HFFc6 (cell line): ENCODE measurements around the gene TFAP2E. TPM values are rescaled to one million over a fixed set of nuclear protein-coding genes. Genes with fewer than 3 reads are reported as not detected.
"Not testable (repeated sequence)": the region's sequence is repeated elsewhere in the genome, so short reads cannot be mapped to it uniquely, and the experiment has no call there.

ENCODE experiments used
- DNase-seq: peaks from one replicate; pipeline ENCODE4 v3.0.0-alpha.2; 2018
- H3K27ac Mint-ChIP-seq: 2 replicates; pipeline ENCODE4 v1.8.0; 2020; ENCODE audit warnings: mild to moderate bottlenecking, mixed read lengths
- H3K27me3 Mint-ChIP-seq: 2 replicates; pipeline ENCODE4 v1.8.0; 2021; ENCODE audit warnings: mild to moderate bottlenecking, moderate library complexity, mixed read lengths; ENCODE audit not compliant: insufficient read depth
- H3K36me3 Mint-ChIP-seq: 2 replicates; pipeline ENCODE4 v1.8.0; 2021; ENCODE audit warnings: low read depth, mixed read lengths
- H3K4me1 Mint-ChIP-seq: 2 replicates; pipeline ENCODE4 v1.8.0; 2020; ENCODE audit warnings: low read depth, mixed read lengths
- H3K4me3 Mint-ChIP-seq: 2 replicates; pipeline ENCODE4 v1.8.0; 2020; ENCODE audit warnings: mild to moderate bottlenecking, moderate library complexity, mixed read lengths
- H3K9me3 Mint-ChIP-seq: 2 replicates; pipeline ENCODE4 v1.8.0; 2020; ENCODE audit warnings: mild to moderate bottlenecking, mixed read lengths
- total RNA-seq, 6 experiments: library from RNA; stranded (reverse); fragmentation: NEBNext Ultra II Directional; extraction: Animal tissue kit (Norgen Biotek cat#: 25700); gene quantifications; 2 replicates in 1 of 6; 3 replicates in 5 of 6; pipeline ENCODE4 v1.2.3, GENCODE V29; 2021
- TF ChIP-seq, protein P1 (sequence below): fragments of 200-600 bp; sonication (generic); IDR thresholded peaks from 2 replicates; pipeline ENCODE4 v1.5.0; 2021; ENCODE audit warnings: antibody characterized with exemption, mild to moderate bottlenecking

TFAP2E gene
- total RNA-seq, 6 experiments from 2014 or later = 0.11 to 0.21 (median 0.13) TPM

DNA sequence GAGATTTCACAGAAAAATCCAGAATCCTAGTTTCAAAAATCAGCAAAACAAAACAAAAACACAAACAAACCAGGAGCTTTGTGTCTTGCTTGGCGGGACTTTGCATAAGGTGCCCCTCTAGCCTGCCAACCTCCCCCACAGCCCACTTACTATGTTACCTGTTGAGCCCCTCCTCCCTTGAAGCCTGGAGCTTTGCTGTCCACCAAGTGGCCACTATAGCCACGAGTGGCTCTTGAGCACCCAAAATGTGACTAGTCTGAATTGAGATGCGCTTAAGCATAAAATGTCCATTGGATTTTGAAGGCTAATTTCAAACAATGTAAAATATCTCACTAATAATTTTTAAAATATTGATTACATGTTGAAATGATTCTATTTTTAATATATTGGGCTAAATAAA, 12.2 kb downstream of the TFAP2E start:
- no peaks in the 10 kb centered on the region for H3K9me3 Mint-ChIP-seq
- H3K4me1 Mint-ChIP-seq = no peaks in the 10 kb centered on the region
- no peak overlapping the region for H3K4me3 Mint-ChIP-seq
- H3K27me3 Mint-ChIP-seq = peaks cover 7% of the 10 kb centered on the region; the same call in 1 of the 2 replicates
- H3K36me3 Mint-ChIP-seq = no peaks in the 10 kb centered on the region
- H3K27ac Mint-ChIP-seq = no peak overlapping the region
- TF ChIP-seq, protein P1, sequence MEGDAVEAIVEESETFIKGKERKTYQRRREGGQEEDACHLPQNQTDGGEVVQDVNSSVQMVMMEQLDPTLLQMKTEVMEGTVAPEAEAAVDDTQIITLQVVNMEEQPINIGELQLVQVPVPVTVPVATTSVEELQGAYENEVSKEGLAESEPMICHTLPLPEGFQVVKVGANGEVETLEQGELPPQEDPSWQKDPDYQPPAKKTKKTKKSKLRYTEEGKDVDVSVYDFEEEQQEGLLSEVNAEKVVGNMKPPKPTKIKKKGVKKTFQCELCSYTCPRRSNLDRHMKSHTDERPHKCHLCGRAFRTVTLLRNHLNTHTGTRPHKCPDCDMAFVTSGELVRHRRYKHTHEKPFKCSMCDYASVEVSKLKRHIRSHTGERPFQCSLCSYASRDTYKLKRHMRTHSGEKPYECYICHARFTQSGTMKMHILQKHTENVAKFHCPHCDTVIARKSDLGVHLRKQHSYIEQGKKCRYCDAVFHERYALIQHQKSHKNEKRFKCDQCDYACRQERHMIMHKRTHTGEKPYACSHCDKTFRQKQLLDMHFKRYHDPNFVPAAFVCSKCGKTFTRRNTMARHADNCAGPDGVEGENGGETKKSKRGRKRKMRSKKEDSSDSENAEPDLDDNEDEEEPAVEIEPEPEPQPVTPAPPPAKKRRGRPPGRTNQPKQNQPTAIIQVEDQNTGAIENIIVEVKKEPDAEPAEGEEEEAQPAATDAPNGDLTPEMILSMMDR = no peak
- DNase-seq = no peak

DNA sequence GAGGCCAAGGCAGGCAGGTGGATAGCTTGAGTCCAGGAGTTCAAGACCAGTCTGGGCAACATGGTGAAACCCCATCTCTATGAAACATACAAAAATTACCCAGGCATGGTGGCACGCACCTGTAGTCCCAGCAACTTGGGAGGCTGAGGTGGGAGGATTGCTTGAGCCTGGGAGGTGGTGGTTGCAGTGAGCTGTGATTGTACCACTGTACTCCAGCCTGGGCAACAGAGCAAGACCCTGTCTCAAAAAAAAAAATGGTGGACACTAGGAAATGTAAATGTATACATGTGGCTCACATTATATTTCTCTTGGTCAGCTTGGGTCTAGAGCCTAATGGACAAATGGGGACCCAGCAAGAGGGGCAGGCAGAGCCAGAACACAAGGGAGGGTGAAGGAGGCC, 12.7 kb downstream of the TFAP2E start:
- H3K27ac Mint-ChIP-seq, H3K27me3 Mint-ChIP-seq, DNase-seq, H3K4me1 Mint-ChIP-seq, H3K4me3 Mint-ChIP-seq, H3K9me3 Mint-ChIP-seq, H3K36me3 Mint-ChIP-seq: not testable (repeated sequence)

DNA sequence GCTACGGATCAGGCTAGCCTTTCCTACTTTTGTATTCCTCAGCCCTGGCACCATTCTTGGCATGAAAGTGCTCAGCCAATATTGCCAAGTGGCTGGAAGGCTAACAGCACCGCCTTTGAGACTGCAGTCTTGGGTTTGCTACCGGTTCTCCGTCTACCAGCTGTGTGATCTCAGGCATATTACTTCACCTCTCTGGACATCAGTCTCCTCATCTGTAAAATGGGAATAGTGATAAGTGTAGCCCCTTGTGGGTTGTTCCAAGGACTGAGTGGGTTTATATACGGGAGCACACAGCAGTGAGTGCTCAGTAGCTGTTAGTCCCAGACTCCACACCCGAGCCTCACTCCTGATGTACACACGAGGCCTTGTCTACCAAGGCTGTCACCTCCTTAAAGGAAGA, 13.7 kb downstream of the TFAP2E start:
- Mint-ChIP-seq H3K36me3 (no peaks in the 10 kb centered on the region), H3K4me1 (no peaks in the 10 kb centered on the region), H3K4me3 (no peak overlapping the region), H3K9me3 (no peaks in the 10 kb centered on the region), H3K27me3 (peaks cover 7% of the 10 kb centered on the region; the same call in 1 of the 2 replicates), H3K27ac (no peak overlapping the region)
- no peak for DNase-seq
- TF ChIP-seq, protein P1 = no peak

DNA sequence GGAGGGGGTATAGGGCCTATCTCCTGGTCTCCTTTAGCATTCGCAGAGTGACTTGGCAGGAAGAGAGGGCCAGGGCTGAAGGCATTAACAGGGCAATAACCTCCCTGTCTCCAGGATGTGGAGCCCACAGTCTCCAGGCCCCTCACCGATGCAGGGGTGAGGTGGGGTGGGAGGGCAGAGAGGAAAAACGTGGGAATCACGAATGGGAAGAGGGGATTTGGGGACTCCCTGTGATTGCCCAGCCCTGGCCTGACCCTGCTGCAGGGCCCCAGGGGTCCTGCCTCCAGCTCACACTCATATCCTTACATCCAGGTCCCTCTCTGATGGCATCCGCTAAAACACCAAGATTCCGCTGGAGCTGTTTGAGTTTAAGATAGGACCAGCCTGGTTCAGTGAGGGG, 14.6 kb downstream of the TFAP2E start:
- Mint-ChIP-seq H3K4me1 (no peaks in the 10 kb centered on the region), H3K27me3 (peaks cover 7% of the 10 kb centered on the region; the same call in 1 of the 2 replicates), H3K27ac (no peak overlapping the region), H3K9me3 (no peaks in the 10 kb centered on the region), H3K4me3 (no peak overlapping the region), H3K36me3 (no peaks in the 10 kb centered on the region)
- TF ChIP-seq, protein P1 = no peak
- no peak for DNase-seq

DNA sequence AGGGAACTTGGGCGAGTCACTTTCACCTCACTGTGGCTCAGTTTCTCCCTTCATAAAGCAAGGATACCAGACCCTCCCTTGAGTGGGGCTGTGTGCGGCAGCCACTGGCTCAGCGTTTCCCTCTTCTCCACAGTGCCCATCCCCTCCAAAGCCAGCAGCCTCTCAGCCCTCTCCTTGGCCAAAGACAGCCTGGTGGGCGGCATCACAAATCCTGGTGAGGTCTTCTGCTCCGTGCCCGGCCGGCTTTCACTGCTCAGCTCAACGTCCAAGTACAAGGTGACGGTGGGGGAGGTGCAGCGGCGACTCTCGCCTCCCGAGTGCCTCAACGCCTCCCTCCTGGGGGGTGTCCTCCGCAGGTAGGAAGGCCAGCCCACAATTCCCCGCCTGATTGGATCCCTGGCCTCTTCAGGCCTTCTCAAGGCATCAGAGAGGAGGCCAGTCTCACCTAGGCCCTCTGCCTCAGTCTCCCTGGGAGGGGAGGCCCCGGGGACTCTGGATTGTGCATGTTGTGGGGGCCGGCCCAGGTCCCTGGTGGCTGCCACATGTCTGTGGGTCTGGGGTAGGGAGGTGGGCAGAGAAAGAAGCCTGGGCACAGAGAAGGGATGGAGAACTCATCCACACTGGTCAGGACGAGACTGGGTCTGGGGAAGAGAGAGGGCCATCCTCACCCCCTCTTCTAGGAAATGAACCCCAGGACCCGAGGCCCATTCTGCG, 15.2 kb downstream of the TFAP2E start:
- H3K27me3 Mint-ChIP-seq = peaks cover 4% of the 10 kb centered on the region; the same call in 1 of the 2 replicates
- DNase-seq = no peak
- no peaks in the 10 kb centered on the region for H3K4me1 Mint-ChIP-seq
- H3K36me3 Mint-ChIP-seq = no peaks in the 10 kb centered on the region
- TF ChIP-seq, protein P1 = no peak
- no peaks in the 10 kb centered on the region for H3K9me3 Mint-ChIP-seq
- H3K27ac Mint-ChIP-seq = no peak overlapping the region
- H3K4me3 Mint-ChIP-seq = no peak overlapping the region

DNA sequence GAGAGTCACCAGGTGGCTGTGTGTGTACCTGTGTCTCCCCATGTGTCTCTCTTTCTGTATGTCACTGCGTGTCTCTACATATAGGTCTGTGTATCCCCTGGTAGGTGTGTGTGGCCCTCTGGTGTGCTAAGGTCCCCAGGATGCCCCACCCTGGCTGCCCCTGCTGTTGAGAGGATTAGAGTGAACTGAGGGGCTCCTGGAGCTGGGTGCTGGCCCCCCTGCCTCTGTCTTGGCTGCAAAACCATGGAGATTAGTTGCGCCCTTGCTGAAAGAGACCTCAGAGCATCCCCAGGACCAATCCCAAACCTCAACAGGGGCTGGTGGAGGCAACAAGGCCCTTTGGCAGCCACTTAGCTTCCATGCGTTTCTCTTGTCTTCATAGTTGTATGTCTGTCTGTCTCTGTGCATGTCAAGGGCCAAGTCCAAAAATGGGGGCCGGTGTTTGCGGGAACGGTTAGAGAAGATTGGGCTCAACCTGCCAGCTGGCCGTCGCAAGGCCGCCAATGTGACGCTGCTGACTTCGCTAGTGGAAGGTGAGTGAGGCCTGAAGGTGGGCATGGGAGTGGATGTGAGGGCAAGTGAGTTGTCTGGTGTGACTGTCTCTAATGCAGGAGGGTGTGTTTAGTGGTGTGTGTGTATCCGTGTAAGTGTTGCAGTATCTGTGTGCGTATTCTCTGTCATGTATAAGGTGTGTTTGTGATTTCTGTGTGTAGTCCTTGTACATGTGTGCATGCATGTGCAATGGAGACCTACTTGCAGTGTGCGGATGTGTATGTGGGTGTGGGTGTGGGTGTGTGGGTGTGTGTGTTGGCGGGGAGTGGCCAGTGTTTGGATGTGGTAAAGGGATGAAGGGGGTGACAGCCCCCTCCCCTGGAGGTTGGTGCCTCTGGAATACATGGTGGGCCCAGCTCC, 16.7 kb downstream of the TFAP2E start:
- H3K4me3 Mint-ChIP-seq = no peak overlapping the region
- H3K27me3 Mint-ChIP-seq = peaks cover under 1% of the 10 kb centered on the region; the same call in 1 of the 2 replicates
- no peaks in the 10 kb centered on the region for H3K9me3 Mint-ChIP-seq
- no peak for DNase-seq
- no peaks in the 10 kb centered on the region for H3K36me3 Mint-ChIP-seq
- no peak overlapping the region for H3K27ac Mint-ChIP-seq
- TF ChIP-seq, protein P1 = no peak
- no peaks in the 10 kb centered on the region for H3K4me1 Mint-ChIP-seq
